HG02884 (cell line): ENCODE measurements around the gene KDM2B.

ENCODE experiments used
- ATAC-seq: cut with Tn5 transposase; IDR thresholded peaks from one replicate; pipeline ENCODE4 v1.9.1; 2021; ENCODE audit warnings: mild to moderate bottlenecking, moderate library complexity; ENCODE audit not compliant: unreplicated experiment

KDM2B gene

GRCh38 chr12:121466794-121467637, 113.8 kb downstream of the KDM2B start:
- ATAC-seq = peak; percentile 84

- peak; percentile 6 for ATAC-seq
These were observed 114.7 kb downstream of the KDM2B start for GRCh38 chr12:121465921-121466793.

- ATAC-seq = no peak
These were observed 116.5 kb downstream of the KDM2B start for GRCh38 chr12:121464331-121464730.

DNA sequence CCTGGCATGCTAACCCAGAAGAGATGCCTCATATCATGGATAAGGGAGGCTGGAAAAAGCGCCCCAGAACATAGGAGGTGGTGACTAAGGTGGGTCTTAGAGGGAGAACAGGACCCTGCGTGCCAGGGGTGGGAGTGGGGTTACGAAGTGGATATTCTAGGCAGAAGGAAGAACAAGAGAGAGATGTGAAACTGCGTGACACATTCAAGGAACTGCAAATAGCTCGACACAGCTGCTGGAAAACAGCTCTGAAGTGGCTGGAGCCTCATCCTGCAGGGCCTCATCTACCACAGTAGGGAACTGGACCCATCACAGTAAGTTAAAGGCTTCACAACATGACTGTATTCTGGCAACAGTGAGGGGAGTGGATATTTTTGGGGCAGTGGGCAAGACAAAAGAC, 119.8 kb downstream of the KDM2B start:
- ATAC-seq = no peak

GRCh38 chr12:121456551-121456950, 124.3 kb downstream of the KDM2B start:
- no peak for ATAC-seq

DNA sequence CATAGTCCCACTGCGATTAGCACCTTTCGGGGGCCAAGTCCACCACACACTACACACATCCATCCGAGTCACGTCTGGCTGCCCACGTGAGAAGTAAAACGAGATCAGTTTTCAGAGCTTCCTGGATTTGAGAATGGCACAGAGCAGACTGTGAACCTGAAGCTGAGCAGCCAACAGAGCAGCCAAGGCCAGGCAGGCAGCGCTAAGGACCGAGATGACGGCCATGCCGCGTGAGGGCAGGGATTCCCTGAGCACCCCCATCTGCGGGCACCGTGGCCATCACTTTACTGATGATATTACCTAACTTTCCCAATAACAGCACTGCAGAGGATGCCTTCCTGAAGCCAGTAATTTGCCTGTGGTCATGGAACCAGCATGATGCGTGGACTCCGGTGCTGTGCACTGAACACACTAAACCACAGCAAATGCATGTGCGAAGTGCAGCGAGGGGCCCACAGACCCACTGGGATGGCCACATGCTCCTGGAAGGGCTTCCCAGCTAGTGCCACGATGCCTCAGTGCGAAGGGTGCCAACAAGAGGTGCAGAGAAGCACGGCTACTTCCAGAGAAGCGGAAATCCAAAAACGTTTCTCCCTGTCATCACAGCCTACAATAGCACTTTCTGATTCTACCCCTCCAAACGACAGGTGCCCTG, 124.9 kb downstream of the KDM2B start:
- ATAC-seq = no peak

DNA sequence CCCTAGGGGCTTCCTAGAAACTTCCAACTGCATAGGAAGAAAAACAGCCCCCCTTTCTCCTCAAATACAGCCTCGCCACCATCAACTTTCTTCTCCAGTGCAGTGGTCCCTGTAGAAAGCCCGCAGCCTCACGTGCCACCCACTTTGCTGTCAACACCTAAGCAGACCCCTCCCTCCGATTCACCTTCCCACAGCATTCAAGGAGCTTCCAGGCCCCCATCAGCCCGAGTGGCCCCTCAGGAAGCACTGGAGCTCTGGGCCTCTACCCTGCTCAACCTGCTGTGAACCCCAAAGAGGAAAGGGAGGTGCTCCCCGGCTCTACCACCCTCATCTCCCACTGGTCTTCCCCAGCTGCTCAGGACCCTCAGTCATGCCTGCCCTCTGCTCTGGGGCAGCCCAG, 125.9 kb downstream of the KDM2B start:
- ATAC-seq = no peak

GRCh38 chr12:121453629-121454028, 127.2 kb downstream of the KDM2B start:
- no peak for ATAC-seq

- ATAC-seq = no peak
These were observed 127.8 kb downstream of the KDM2B start for GRCh38 chr12:121452985-121453360.

DNA sequence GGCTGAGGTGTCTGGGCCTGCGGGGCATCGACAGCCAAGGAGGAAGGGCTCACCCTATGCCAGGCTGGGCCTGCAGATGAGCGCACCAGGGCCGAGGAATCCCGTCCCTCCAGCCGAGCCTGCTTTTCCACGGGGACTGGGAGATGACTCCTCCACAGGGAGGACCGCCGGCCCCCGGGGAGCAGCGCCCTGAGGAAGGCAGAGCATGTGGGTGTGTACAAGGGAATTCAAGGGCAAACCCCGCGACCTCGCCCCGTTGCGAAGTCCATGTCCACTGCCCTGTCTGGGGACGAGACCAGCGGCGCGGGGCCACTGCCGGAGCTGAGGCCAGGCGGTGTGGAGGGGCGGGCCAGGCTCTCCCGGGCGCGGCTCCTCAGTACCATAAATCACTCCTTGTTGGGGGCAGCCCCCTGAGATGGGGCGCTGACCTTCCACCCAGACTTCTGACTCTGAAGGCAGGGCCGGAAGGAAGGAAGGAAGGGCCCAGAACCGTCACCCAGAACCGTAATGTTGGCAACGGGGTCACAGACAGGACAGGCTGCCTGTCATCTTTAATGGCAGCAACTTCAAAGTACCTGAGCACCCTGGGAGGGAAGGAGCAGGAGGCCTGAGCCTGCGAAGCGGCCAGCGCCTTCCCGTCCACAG, 128.4 kb downstream of the KDM2B start:
- no peak for ATAC-seq

- no peak for ATAC-seq
These were observed 128.9 kb downstream of the KDM2B start for GRCh38 chr12:121451961-121452339.

DNA sequence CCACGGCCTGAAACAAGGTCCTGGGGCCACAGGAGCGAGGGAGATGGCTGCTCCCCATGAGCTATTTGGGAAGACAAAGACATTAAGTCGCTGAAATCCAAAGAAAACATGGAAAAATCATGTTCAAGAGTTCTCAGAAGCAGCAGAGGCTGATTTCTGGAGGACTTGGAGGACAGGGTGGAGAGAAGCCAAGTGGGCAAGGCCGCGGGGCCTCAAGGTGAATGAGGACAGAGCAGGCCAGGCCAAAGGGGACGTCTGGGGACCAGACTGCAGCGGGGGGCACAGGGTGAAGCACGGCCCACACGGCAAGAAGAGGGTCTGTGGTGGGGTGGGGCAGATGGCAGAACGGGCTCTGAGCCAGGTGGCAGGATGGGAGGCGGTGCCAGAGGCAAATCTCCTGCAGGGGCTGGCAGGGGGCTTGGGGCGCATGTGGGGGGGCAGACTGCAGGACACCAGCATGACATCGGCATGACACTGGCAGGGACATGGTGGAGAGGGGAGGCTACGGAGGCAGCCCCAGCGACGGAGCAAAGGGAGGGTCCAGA, 132.0 kb downstream of the KDM2B start:
- ATAC-seq = no peak

DNA sequence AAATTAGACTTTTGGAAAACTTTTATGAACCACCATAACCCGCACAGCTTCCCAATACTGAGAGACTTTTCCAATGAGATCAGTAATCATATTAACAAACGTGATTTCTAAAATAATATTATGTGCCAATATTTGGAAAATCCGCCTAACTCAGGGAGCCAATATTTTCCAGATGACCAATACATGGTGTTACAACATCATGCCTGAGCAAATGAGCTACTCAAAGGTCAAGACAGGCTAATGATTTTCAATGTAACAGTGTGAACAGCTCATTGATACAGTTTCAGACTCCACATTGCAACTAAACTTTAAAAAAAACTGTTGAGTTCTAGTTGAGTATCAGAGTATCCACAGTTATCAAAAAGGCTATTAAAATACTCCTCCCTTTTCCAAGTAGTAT, 134.1 kb downstream of the KDM2B start:
- ATAC-seq = no peak

GRCh38 chr12:121444842-121445202, 136.0 kb downstream of the KDM2B start:
- no peak for ATAC-seq

DNA sequence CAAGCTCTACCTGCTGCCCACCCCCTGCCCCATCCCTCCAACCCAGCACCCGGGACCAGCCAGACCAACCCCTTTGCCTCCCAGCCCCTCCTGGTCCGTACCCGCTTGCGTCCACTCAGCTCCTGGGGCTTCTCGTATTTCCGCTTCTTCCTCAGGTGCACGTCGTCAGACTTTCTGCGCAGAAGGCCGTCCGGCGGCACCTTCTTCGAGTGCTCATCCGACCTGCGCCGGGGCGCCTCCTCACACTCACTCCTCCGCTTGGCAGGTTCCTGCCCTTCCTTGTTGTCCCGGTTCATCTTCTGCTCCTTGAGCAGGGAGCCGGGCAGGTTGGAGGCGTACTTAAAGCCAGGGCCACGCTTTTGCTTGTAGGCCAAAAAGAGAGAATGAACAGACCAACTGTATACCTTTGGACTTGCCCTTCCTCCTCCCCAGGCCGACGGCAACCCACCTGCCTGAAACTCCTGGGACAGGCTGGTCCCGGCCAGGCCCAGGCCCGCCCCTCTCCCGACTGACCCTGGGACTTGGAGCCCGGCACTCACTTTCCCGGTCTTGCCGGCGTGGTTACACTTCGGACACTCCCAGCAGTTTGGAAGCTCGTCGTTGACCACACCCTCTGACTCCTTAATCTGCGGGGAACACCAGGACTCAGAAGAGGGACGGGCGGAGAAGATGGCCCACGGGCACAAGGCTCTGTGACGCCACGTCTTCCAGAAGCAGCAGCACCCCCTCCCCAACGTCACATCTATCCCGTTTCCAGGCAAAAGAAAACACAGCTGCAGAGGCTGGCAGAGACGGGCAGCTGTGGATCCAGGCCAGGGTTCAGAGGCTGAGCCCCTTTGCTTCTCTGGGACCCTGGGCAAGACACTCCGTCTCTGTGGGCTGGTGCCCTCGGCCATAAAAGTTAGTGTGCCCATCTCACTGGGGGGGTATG, 136.6 kb downstream of the KDM2B start:
- ATAC-seq = no peak

GRCh38 chr12:121443193-121443870, 137.5 kb downstream of the KDM2B start:
- no peak for ATAC-seq

DNA sequence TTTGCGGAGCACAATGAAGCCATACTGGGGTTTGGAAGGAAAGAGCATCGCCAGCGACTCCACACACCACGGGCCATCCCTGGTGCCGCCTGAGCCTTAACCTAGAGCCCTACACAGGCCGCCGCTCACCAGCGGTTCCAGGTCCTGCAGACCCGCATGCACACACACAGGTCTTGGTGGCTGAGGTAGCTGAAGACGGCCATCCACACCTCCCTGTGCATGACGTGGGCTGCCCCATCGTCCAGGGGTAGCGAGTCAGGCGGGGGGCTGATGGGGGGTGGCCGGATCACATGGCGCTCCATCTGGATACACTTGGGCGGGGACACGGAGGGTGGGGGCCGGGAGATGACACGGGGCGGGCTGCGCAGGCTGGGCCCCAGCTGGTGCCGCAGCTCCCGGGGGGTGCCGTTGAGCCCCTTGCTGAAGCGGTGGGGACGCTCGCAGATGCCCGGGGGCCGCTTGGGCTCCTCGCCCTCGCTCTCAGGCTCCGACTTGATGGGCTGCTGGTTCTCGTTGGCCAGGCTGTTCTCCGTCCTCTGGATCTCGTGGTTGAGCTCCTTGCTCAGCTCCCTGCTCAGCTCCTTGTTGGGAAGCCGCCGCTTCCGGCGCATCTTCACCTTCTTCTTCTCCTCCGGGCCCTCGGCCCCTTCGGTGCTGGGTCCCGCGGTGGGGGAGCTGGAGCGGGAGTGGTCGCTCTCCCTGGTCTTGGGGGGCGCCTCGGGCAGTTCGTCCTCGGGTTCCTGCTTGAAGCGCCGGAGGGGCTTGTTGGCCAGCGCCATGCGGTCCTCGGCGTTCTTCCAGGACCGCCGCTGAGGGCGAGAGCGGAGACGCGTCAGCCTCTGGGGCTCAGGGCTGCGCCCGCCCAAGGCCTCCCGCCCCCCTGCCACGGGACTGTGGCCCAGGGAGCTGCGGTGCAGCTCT, 138.5 kb downstream of the KDM2B start:
- no peak for ATAC-seq

GRCh38 chr12:121441555-121441954, 139.3 kb downstream of the KDM2B start:
- ATAC-seq = no peak
